H1 (cell line): ENCODE data around the gene SLC10A6. TPM values are rescaled to one million over a fixed set of nuclear protein-coding genes. Genes with fewer than 3 reads are reported as not detected.

ENCODE experiments used
- BCL11A ChIP-seq, 2 experiments: IDR thresholded peaks; one replicate each; pipeline ENCODE4 v1.6.1; 2011; ENCODE audit warnings: low read depth in 2 of 2, low read length in 2 of 2, mild to moderate bottlenecking in 2 of 2
- EGR1 ChIP-seq: IDR thresholded peaks from 2 replicates; pipeline ENCODE4 v1.6.1; 2011; ENCODE audit warnings: low read depth, low read length, borderline replicate concordance
- GTF2F1 ChIP-seq: IDR thresholded peaks from 2 replicates; pipeline ENCODE4 v1.6.1; 2012; ENCODE audit warnings: low read depth, low read length, improper control_type of control experiment, borderline replicate concordance
- NRF1 ChIP-seq: IDR thresholded peaks from 2 replicates; pipeline ENCODE4 v1.6.1; 2011; ENCODE audit warnings: mild to moderate bottlenecking, low read depth, low read length, improper control_type of control experiment
- POLR2AphosphoS5 ChIP-seq: IDR thresholded peaks from 2 replicates; pipeline ENCODE4 v1.6.1; 2011; ENCODE audit warnings: low read depth, low read length
- RXRA ChIP-seq: IDR thresholded peaks from 2 replicates; pipeline ENCODE4 v1.6.1; 2011; ENCODE audit warnings: low read depth, mild to moderate bottlenecking, low read length, moderate library complexity; ENCODE audit not compliant: insufficient read depth
- SIX5 ChIP-seq: IDR thresholded peaks from 2 replicates; pipeline ENCODE4 v1.6.1; 2011; ENCODE audit warnings: mild to moderate bottlenecking, low read depth, low read length
- SP1 ChIP-seq: IDR thresholded peaks from 2 replicates; pipeline ENCODE4 v1.6.1; 2011; ENCODE audit warnings: low read depth, low read length
- SP4 ChIP-seq: IDR thresholded peaks from 2 replicates; pipeline ENCODE4 v1.6.1; 2012; ENCODE audit warnings: low read length, inconsistent platforms
- polyA plus RNA-seq, 7 experiments: library from polyadenylated mRNA; depleted of rRNA in 3 of 7; stranded (reverse) in 5 of 7; unstranded in 2 of 7; fragments of >200 nt in 5 of 7; fragments of 200-250 nt in 2 of 7; gene quantifications; 1 replicate in 5 of 7; 2 replicates in 1 of 7; 4 replicates in 1 of 7; pipeline versions ENCODE4 v1.2.1 to v1.2.3, GENCODE V29; 2011 to 2013; ENCODE audit warnings: missing spikeins in 2 of 7, mixed read lengths in 2 of 7
- total RNA-seq: library from RNA; stranded (reverse); fragmentation: NEBNext Ultra II Directional; extraction: Animal tissue kit (Norgen Biotek cat#: 25700); gene quantifications from 2 replicates; pipeline ENCODE4 v1.2.1, GENCODE V29; 2021
- TF ChIP-seq, protein P1 (sequence below): fragments of 300-600 bp; sonication (generic); IDR thresholded peaks from 2 replicates; pipeline ENCODE4 v1.7.1; 2012; ENCODE audit warnings: low read length, moderate library complexity, mild to moderate bottlenecking, inconsistent platforms; ENCODE audit not compliant: insufficient replicate concordance
- TF ChIP-seq, protein P2 (sequence below): IDR thresholded peaks from 2 replicates; pipeline ENCODE4 v1.6.1; 2012; ENCODE audit warnings: low read length, inconsistent platforms

The SLC10A6 gene
- total and polyA plus RNA-seq, 2 of the 8 experiments (the other 6 are each of a cell fraction or from before 2014, with no cell fraction given): not detected

DNA sequence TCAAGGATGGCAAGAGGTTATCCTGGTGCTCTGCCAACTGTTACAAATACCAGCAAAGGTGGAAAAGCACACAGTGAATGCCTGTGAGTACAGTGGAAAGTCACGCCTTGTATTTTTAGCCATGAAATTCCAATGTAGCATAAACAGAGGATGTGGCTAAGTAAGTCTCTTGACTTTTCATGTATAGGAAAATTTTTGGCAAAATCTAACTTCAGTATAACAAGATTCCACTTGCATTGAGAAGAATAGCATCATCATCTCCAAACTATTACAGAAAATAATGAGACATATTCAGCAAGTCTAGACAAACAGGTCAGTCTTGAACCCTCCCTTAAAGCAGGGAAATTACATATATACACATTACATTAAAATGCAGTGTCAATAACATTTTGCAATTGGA, 7.9 kb downstream of the SLC10A6 start (continued):
- TF ChIP-seq, protein P1, sequence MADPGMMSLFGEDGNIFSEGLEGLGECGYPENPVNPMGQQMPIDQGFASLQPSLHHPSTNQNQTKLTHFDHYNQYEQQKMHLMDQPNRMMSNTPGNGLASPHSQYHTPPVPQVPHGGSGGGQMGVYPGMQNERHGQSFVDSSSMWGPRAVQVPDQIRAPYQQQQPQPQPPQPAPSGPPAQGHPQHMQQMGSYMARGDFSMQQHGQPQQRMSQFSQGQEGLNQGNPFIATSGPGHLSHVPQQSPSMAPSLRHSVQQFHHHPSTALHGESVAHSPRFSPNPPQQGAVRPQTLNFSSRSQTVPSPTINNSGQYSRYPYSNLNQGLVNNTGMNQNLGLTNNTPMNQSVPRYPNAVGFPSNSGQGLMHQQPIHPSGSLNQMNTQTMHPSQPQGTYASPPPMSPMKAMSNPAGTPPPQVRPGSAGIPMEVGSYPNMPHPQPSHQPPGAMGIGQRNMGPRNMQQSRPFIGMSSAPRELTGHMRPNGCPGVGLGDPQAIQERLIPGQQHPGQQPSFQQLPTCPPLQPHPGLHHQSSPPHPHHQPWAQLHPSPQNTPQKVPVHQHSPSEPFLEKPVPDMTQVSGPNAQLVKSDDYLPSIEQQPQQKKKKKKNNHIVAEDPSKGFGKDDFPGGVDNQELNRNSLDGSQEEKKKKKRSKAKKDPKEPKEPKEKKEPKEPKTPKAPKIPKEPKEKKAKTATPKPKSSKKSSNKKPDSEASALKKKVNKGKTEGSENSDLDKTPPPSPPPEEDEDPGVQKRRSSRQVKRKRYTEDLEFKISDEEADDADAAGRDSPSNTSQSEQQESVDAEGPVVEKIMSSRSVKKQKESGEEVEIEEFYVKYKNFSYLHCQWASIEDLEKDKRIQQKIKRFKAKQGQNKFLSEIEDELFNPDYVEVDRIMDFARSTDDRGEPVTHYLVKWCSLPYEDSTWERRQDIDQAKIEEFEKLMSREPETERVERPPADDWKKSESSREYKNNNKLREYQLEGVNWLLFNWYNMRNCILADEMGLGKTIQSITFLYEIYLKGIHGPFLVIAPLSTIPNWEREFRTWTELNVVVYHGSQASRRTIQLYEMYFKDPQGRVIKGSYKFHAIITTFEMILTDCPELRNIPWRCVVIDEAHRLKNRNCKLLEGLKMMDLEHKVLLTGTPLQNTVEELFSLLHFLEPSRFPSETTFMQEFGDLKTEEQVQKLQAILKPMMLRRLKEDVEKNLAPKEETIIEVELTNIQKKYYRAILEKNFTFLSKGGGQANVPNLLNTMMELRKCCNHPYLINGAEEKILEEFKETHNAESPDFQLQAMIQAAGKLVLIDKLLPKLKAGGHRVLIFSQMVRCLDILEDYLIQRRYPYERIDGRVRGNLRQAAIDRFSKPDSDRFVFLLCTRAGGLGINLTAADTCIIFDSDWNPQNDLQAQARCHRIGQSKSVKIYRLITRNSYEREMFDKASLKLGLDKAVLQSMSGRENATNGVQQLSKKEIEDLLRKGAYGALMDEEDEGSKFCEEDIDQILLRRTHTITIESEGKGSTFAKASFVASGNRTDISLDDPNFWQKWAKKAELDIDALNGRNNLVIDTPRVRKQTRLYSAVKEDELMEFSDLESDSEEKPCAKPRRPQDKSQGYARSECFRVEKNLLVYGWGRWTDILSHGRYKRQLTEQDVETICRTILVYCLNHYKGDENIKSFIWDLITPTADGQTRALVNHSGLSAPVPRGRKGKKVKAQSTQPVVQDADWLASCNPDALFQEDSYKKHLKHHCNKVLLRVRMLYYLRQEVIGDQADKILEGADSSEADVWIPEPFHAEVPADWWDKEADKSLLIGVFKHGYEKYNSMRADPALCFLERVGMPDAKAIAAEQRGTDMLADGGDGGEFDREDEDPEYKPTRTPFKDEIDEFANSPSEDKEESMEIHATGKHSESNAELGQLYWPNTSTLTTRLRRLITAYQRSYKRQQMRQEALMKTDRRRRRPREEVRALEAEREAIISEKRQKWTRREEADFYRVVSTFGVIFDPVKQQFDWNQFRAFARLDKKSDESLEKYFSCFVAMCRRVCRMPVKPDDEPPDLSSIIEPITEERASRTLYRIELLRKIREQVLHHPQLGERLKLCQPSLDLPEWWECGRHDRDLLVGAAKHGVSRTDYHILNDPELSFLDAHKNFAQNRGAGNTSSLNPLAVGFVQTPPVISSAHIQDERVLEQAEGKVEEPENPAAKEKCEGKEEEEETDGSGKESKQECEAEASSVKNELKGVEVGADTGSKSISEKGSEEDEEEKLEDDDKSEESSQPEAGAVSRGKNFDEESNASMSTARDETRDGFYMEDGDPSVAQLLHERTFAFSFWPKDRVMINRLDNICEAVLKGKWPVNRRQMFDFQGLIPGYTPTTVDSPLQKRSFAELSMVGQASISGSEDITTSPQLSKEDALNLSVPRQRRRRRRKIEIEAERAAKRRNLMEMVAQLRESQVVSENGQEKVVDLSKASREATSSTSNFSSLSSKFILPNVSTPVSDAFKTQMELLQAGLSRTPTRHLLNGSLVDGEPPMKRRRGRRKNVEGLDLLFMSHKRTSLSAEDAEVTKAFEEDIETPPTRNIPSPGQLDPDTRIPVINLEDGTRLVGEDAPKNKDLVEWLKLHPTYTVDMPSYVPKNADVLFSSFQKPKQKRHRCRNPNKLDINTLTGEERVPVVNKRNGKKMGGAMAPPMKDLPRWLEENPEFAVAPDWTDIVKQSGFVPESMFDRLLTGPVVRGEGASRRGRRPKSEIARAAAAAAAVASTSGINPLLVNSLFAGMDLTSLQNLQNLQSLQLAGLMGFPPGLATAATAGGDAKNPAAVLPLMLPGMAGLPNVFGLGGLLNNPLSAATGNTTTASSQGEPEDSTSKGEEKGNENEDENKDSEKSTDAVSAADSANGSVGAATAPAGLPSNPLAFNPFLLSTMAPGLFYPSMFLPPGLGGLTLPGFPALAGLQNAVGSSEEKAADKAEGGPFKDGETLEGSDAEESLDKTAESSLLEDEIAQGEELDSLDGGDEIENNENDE: no peak
- TF ChIP-seq SIX5 (no peak), NRF1 (no peak), BCL11A (IDR thresholded peaks at IDR 0.05; ENCODE audit: low read depth in 2 of 2, low read length in 2 of 2) (no peak), GTF2F1 (no peak), EGR1 (no peak), RXRA (no peak), SP1 (no peak), POLR2AphosphoS5 (no peak), SP4 (no peak)
- TF ChIP-seq, protein P2, sequence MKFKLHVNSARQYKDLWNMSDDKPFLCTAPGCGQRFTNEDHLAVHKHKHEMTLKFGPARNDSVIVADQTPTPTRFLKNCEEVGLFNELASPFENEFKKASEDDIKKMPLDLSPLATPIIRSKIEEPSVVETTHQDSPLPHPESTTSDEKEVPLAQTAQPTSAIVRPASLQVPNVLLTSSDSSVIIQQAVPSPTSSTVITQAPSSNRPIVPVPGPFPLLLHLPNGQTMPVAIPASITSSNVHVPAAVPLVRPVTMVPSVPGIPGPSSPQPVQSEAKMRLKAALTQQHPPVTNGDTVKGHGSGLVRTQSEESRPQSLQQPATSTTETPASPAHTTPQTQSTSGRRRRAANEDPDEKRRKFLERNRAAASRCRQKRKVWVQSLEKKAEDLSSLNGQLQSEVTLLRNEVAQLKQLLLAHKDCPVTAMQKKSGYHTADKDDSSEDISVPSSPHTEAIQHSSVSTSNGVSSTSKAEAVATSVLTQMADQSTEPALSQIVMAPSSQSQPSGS: no peak
